Vein endothelial cell (primary cell): ENCODE results near the gene LPIN3. TPM values are rescaled to one million over a fixed set of nuclear protein-coding genes. Genes with fewer than 3 reads are reported as not detected.

ENCODE experiments used
- total RNA-seq: library from RNA; depleted of rRNA; stranded (reverse); fragments of >200 nt; gene quantifications from 2 replicates; pipeline ENCODE4 v1.2.3, GENCODE V29; 2012

LPIN3 gene, protein sequence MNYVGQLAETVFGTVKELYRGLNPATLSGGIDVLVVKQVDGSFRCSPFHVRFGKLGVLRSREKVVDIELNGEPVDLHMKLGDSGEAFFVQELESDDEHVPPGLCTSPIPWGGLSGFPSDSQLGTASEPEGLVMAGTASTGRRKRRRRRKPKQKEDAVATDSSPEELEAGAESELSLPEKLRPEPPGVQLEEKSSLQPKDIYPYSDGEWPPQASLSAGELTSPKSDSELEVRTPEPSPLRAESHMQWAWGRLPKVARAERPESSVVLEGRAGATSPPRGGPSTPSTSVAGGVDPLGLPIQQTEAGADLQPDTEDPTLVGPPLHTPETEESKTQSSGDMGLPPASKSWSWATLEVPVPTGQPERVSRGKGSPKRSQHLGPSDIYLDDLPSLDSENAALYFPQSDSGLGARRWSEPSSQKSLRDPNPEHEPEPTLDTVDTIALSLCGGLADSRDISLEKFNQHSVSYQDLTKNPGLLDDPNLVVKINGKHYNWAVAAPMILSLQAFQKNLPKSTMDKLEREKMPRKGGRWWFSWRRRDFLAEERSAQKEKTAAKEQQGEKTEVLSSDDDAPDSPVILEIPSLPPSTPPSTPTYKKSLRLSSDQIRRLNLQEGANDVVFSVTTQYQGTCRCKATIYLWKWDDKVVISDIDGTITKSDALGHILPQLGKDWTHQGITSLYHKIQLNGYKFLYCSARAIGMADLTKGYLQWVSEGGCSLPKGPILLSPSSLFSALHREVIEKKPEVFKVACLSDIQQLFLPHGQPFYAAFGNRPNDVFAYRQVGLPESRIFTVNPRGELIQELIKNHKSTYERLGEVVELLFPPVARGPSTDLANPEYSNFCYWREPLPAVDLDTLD
- total RNA-seq: 0.65 and 1.1 TPM in 2 replicates

DNA sequence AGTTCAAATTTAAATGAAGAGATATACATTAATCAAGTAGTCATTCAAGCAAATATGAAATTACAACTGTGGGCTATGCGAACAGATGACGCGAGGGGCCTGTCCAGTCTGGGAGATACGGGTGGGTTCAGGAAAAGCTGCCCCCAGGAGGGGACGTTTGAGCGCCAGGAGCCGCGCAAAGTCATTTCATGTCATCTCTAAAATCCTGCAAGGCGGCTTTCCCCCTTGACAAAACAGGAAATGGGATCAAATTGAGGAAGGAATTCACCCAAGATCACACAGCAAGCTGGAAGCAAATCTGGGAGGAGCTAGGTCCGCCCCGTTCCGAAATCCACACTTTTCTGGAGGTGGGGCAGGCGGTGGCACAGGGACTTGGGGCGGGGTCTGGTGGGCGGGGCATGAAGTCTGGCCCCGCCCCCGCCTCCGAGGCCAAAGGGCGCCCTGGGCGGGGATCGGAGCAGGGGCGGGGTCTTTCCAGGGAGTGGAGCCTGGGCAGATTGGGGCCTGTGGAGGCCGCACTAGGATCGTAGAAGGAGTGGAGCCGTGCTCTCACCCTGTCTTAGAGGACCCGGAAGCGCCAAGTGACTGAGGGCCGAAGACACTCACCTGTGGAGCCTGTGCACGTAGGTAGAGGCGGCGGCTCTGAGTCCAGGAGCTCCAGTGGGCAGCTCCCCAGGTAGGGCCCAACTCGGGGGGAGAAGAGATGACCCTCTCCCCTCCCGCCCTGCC lies at the start of gene LPIN3:
Gene LPIN3, plus strand, starts transcription at position 495 of the 729 bp plus-strand sequence. CDS start 4,983 bp downstream, outside the sequence.

DNA sequence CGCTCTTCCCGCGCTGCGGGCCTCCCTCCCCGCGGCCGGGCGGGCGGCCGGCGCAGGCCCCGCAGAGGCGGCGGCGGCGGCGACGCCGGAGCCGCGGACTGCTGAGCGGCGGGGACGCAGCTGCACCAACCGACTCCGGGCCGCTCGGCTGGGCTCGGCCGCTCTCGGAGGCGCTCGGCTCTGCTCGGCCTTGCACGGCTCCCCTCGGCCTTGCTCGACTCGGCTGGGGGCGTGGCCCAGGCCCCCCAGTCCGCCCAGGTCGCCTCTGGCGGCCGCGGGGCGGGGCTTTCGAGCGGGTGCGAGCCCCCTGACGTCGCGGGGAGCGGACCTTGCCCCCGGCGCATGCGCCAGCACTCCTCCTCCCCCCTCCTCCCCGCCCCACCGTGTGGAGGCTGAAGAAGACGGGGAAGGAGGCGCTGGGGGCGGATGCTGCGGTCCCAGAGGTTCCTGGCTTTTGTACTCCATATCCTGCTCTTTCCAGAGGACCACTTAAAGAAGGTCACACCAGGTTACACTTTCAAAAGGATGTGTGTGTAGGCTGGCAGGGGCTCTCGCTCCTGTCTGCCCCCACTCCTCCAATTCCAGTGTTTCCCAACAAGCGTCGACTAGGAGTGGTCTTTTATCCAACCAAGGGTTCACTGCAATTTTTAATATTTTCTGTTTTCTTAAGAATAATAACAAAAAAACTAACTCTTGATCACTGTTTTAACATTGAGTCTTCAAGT lies 22.9 kb upstream of the LPIN3 start, which contains the start of gene ZHX3:
Gene ZHX3, minus strand, starts transcription at position 186 of the 725 bp plus-strand sequence. CDS start 112,815 bp downstream, outside the sequence.

DNA sequence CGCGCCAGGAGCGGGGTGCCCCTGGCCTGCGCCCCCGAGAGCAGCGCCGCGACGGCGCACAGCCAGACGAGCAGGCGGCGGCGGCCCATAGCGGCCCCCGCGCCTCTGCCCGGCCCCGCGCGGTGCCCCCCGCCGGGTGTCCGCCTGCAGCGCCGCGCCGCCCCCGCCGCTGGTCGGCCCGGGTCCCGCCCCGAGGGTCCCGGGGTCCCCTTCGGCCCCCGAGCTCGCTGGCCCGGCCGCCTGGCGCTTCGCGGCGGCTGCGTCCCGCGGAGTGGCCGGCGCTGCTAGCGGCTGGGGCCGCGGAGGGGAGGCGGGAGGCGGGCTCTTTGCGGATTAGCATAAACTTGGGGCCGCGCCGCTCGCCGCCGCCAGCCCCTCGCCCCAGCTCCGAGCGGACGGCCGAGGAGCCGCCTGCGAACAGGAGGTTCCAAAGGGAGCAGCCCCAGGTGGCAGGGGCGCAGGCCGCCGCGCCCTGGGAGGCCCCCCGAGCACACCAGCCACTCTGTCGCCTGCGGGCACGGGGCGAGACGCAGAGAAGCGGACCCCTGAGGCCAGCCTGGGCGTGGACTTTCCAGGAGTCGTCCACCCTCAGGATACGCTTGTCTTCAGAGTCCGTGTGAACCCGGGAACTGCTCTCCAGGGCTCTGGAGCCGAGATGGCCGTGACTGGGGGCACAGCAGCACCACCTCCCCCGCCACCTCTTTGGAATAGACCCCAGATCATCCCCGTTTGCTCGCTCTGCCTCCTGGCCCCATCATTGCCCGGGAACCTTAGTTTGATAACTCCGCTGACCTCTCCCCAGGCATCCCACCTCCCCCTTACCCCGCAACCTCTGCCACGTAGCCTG lies 26.1 kb downstream of the LPIN3 start, which contains the start of gene EMILIN3:
Gene EMILIN3, minus strand, starts transcription at position 273 of the 847 bp plus-strand sequence. Its CDS starts 184 bp downstream, at position 89.

Other genes starting within 250 kb of the LPIN3 start
- gene PLCG1, start 203.3 kb upstream of the LPIN3 start, total RNA-seq: 131 and 146 TPM in 2 replicates
- gene ZHX3, start 23.1 kb upstream of the LPIN3 start, total RNA-seq: 12.4 and 13.2 TPM in 2 replicates
- gene EMILIN3, start 26.0 kb downstream of the LPIN3 start, total RNA-seq: not detected in 2 replicates